ENCODE results near the gene SPOCK3. TPM values are rescaled to one million over a fixed set of nuclear protein-coding genes. Genes with fewer than 3 reads are reported as not detected.
"Not testable (repeated sequence)": the region's sequence is repeated elsewhere in the genome, so short reads cannot be mapped to it uniquely, and the experiment has no call there.

Gene SPOCK3
- total RNA-seq, result not detected
- not detected for polyA plus RNA-seq

- peak within 1 kb of the TSS in 1 of 7 donors; percentile 9 for H3K4me3 Mint-ChIP-seq
Measured at GRCh38 chr4:167234316-167234881, at the start of gene SPOCK3. Gene SPOCK3 (minus strand): TSS chr4:167234494.

GRCh38 chr4:167282171-167282864 lies 48.0 kb upstream of the SPOCK3 start:
- Mint-ChIP-seq H3K27ac (no peak overlapping the region), H3K9me3 (peaks cover 3 to 16% (median 13%) of the 10 kb centered on the region in 5 donors), H3K4me1 (no peaks in the 10 kb centered on the region), H3K27me3 (no peaks in the 10 kb centered on the region), H3K36me3 (no peaks in the 10 kb centered on the region), H3K4me3 (no peak overlapping the region)
- H3K4me1 ChIP-seq (ENCODE audit: insufficient read depth, low read length), result no peaks in the 10 kb centered on the region
- no peaks in the 10 kb centered on the region for H3K36me3 ChIP-seq (ENCODE audit: insufficient read depth, low read length)
- H3K27ac ChIP-seq (ENCODE audit: low read depth, low read length), result no peak overlapping the region
- POLR2A ChIA-PET, result no interaction called here
- H3K27me3 ChIP-seq (ENCODE audit: insufficient read depth, low read length, poor library complexity, severe bottlenecking), result no peaks in the 10 kb centered on the region
- CTCF ChIA-PET, result no interaction called here
- no peaks in the 10 kb centered on the region for H3K9me3 ChIP-seq (ENCODE audit: low read length)
- DNase-seq, result no peak
- H3K4me3 ChIP-seq (ENCODE audit: low read length), result no peak overlapping the region

More at GRCh38 chr4:167234316-167234881, at the start of gene SPOCK3:
- H3K9me3 Mint-ChIP-seq, result peaks cover 0 to 10% (median 6%) of the 10 kb centered on the region in 5 donors
- no peak for DNase-seq
- H3K27me3 ChIP-seq (ENCODE audit: insufficient read depth, low read length, poor library complexity, severe bottlenecking), result no peaks in the 10 kb centered on the region
- CTCF ChIA-PET, result no interaction called here
- no peak within 1 kb of the TSS for H3K27ac Mint-ChIP-seq
- H3K36me3 Mint-ChIP-seq, result no peaks in the 10 kb centered on the region
- no peaks in the 10 kb centered on the region for H3K4me1 ChIP-seq (ENCODE audit: insufficient read depth, low read length)
- no peak within 1 kb of the TSS for H3K4me3 ChIP-seq (ENCODE audit: low read length)
- peaks cover 0 to 16% of the 10 kb centered on the region in 2 donors for H3K27me3 Mint-ChIP-seq
- no peaks in the 10 kb centered on the region for H3K36me3 ChIP-seq (ENCODE audit: insufficient read depth, low read length)
- no peak within 1 kb of the TSS for H3K27ac ChIP-seq (ENCODE audit: low read depth, low read length)
- no peaks in the 10 kb centered on the region for H3K4me1 Mint-ChIP-seq
- POLR2A ChIA-PET, result no interaction called here
- H3K9me3 ChIP-seq (ENCODE audit: low read length), result no peaks in the 10 kb centered on the region

- H3K27ac ChIP-seq (ENCODE audit: low read depth, low read length); H3K9me3 ChIP-seq (ENCODE audit: low read length); DNase-seq; H3K27me3 ChIP-seq (ENCODE audit: insufficient read depth, low read length, poor library complexity, severe bottlenecking); H3K4me1 Mint-ChIP-seq; H3K4me1 ChIP-seq (ENCODE audit: insufficient read depth, low read length); POLR2A ChIA-PET; H3K4me3 Mint-ChIP-seq; H3K27ac Mint-ChIP-seq; H3K27me3 Mint-ChIP-seq; H3K36me3 ChIP-seq (ENCODE audit: insufficient read depth, low read length); H3K4me3 ChIP-seq (ENCODE audit: low read length); H3K36me3 Mint-ChIP-seq; CTCF ChIA-PET: not testable (repeated sequence)
- peaks cover 0 to 15% (median 11%) of the 10 kb centered on the region in 5 donors for H3K9me3 Mint-ChIP-seq
Measured at GRCh38 chr4:167281545-167281944, 47.3 kb upstream of the SPOCK3 start.

GRCh38 chr4:167274351-167274750 lies 40.1 kb upstream of the SPOCK3 start:
- no peak overlapping the region for H3K4me3 Mint-ChIP-seq
- no peaks in the 10 kb centered on the region for H3K4me1 Mint-ChIP-seq
- Histone ChIP-seq H3K4me3 (ENCODE audit: low read length) (no peak overlapping the region), H3K27ac (ENCODE audit: low read depth, low read length) (no peak overlapping the region), H3K4me1 (ENCODE audit: insufficient read depth, low read length) (no peaks in the 10 kb centered on the region), H3K27me3 (ENCODE audit: insufficient read depth, low read length, poor library complexity, severe bottlenecking) (no peaks in the 10 kb centered on the region), H3K9me3 (ENCODE audit: low read length) (no peaks in the 10 kb centered on the region), H3K36me3 (ENCODE audit: insufficient read depth, low read length) (no peaks in the 10 kb centered on the region)
- H3K27ac Mint-ChIP-seq, result no peak overlapping the region
- H3K36me3 Mint-ChIP-seq, result no peaks in the 10 kb centered on the region
- peaks cover 2 to 14% (median 6%) of the 10 kb centered on the region in 5 donors for H3K9me3 Mint-ChIP-seq
- POLR2A ChIA-PET, result no interaction called here
- no peak for DNase-seq
- no peaks in the 10 kb centered on the region for H3K27me3 Mint-ChIP-seq
- CTCF ChIA-PET, result no interaction called here

GRCh38 chr4:167265231-167265630 lies 30.9 kb upstream of the SPOCK3 start:
- H3K27ac ChIP-seq (ENCODE audit: low read depth, low read length), result no peak overlapping the region
- peaks cover 7 to 31% (median 15%) of the 10 kb centered on the region in 5 donors for H3K9me3 Mint-ChIP-seq
- no peaks in the 10 kb centered on the region for H3K4me1 ChIP-seq (ENCODE audit: insufficient read depth, low read length)
- POLR2A ChIA-PET, result no interaction called here
- no peaks in the 10 kb centered on the region for H3K4me1 Mint-ChIP-seq
- no peak overlapping the region for H3K4me3 ChIP-seq (ENCODE audit: low read length)
- CTCF ChIA-PET, result no interaction called here
- H3K9me3 ChIP-seq (ENCODE audit: low read length), result no peaks in the 10 kb centered on the region
- no peaks in the 10 kb centered on the region for H3K27me3 ChIP-seq (ENCODE audit: insufficient read depth, low read length, poor library complexity, severe bottlenecking)
- no peak overlapping the region for H3K27ac Mint-ChIP-seq
- no peaks in the 10 kb centered on the region for H3K27me3 Mint-ChIP-seq
- no peaks in the 10 kb centered on the region for H3K36me3 ChIP-seq (ENCODE audit: insufficient read depth, low read length)
- no peak for DNase-seq
- no peak overlapping the region for H3K4me3 Mint-ChIP-seq
- peaks cover 0 to 1% (median 0%) of the 10 kb centered on the region in 3 donors for H3K36me3 Mint-ChIP-seq

GRCh38 chr4:167248271-167248670 lies 14.0 kb upstream of the SPOCK3 start:
- H3K9me3 ChIP-seq (ENCODE audit: low read length), result no peaks in the 10 kb centered on the region
- ChIA-PET POLR2A (no interaction called here), CTCF (no interaction called here)
- Mint-ChIP-seq H3K36me3 (no peaks in the 10 kb centered on the region), H3K9me3 (peaks cover 3 to 27% (median 13%) of the 10 kb centered on the region in 5 donors), H3K4me1 (no peaks in the 10 kb centered on the region), H3K27me3 (no peaks in the 10 kb centered on the region), H3K27ac (no peak overlapping the region), H3K4me3 (no peak overlapping the region)
- H3K4me3 ChIP-seq (ENCODE audit: low read length), result no peak overlapping the region
- DNase-seq, result no peak
- no peaks in the 10 kb centered on the region for H3K36me3 ChIP-seq (ENCODE audit: insufficient read depth, low read length)
- H3K27me3 ChIP-seq (ENCODE audit: insufficient read depth, low read length, poor library complexity, severe bottlenecking), result no peaks in the 10 kb centered on the region
- H3K4me1 ChIP-seq (ENCODE audit: insufficient read depth, low read length), result no peaks in the 10 kb centered on the region
- no peak overlapping the region for H3K27ac ChIP-seq (ENCODE audit: low read depth, low read length)

GRCh38 chr4:167239627-167240026 lies 5.3 kb upstream of the SPOCK3 start:
- Histone ChIP-seq H3K27ac (ENCODE audit: low read depth, low read length) (no peak overlapping the region), H3K4me3 (ENCODE audit: low read length) (no peak overlapping the region), H3K36me3 (ENCODE audit: insufficient read depth, low read length) (no peaks in the 10 kb centered on the region), H3K4me1 (ENCODE audit: insufficient read depth, low read length) (no peaks in the 10 kb centered on the region), H3K9me3 (ENCODE audit: low read length) (no peaks in the 10 kb centered on the region), H3K27me3 (ENCODE audit: insufficient read depth, low read length, poor library complexity, severe bottlenecking) (no peaks in the 10 kb centered on the region)
- no peaks in the 10 kb centered on the region for H3K4me1 Mint-ChIP-seq
- CTCF ChIA-PET, result no interaction called here
- peaks cover 4 to 17% (median 9%) of the 10 kb centered on the region in 5 donors for H3K9me3 Mint-ChIP-seq
- POLR2A ChIA-PET, result no interaction called here
- H3K36me3 Mint-ChIP-seq, result no peaks in the 10 kb centered on the region
- no peak overlapping the region for H3K4me3 Mint-ChIP-seq
- H3K27ac Mint-ChIP-seq, result no peak overlapping the region
- DNase-seq, result no peak
- H3K27me3 Mint-ChIP-seq, result peaks cover 0 to 8% of the 10 kb centered on the region in 2 donors

- POLR2A ChIA-PET, result no interaction called here
- Mint-ChIP-seq H3K9me3 (peaks cover 4 to 15% (median 11%) of the 10 kb centered on the region in 5 donors), H3K4me1 (no peaks in the 10 kb centered on the region), H3K27ac (no peak overlapping the region), H3K27me3 (peaks cover 0 to 13% of the 10 kb centered on the region in 2 donors), H3K4me3 (no peak overlapping the region), H3K36me3 (no peaks in the 10 kb centered on the region)
- no peaks in the 10 kb centered on the region for H3K4me1 ChIP-seq (ENCODE audit: insufficient read depth, low read length)
- H3K9me3 ChIP-seq (ENCODE audit: low read length), result no peaks in the 10 kb centered on the region
- CTCF ChIA-PET, result no interaction called here
- no peaks in the 10 kb centered on the region for H3K36me3 ChIP-seq (ENCODE audit: insufficient read depth, low read length)
- DNase-seq, result no peak
- H3K4me3 ChIP-seq (ENCODE audit: low read length), result no peak overlapping the region
- no peaks in the 10 kb centered on the region for H3K27me3 ChIP-seq (ENCODE audit: insufficient read depth, low read length, poor library complexity, severe bottlenecking)
- no peak overlapping the region for H3K27ac ChIP-seq (ENCODE audit: low read depth, low read length)
Measured at GRCh38 chr4:167238226-167238625, 3.9 kb upstream of the SPOCK3 start.
